ENCODE measurements around the gene MCM5.

Gene MCM5

GRCh38 chr22:35380013-35380412 lies 19.9 kb upstream of the MCM5 start:
- H3K27ac ChIP-seq: peak overlapping the region; percentile 88

GRCh38 chr22:35380537-35381423 lies 19.2 kb upstream of the MCM5 start, which contains the start of gene HMOX1:
HMOX1 (plus strand) TSS chr22:35381096; CDS start chr22:35381174, 78 bp downstream.
- H3K4me1 ChIP-seq (ENCODE audit: control insufficient read depth in 1 of 2, insufficient read depth in 1 of 2, low read depth in 1 of 2, low read length in 1 of 2): peaks cover 45 to 52% of the 10 kb centered on the region in 2 experiments
- peak within 1 kb of the TSS; percentile 88 for H3K27ac ChIP-seq
- peak; percentile 60 for TF ChIP-seq CTCF (IDR thresholded peaks at IDR 0.05)
- H3K9me3 ChIP-seq: no peaks in the 10 kb centered on the region
- H3K27me3 ChIP-seq: peaks cover 34% of the 10 kb centered on the region
- peak within 1 kb of the TSS; percentile 66 to 78 for H3K4me3 ChIP-seq (ENCODE audit: low read depth in 1 of 2, low read length in 1 of 2)
- no peaks in the 10 kb centered on the region for H3K36me3 ChIP-seq

More at GRCh38 chr22:35380013-35380412, 19.9 kb upstream of the MCM5 start:
- H3K9me3 ChIP-seq: no peaks in the 10 kb centered on the region
- H3K4me1 ChIP-seq (ENCODE audit: control insufficient read depth in 1 of 2, insufficient read depth in 1 of 2, low read depth in 1 of 2, low read length in 1 of 2): peaks cover 52 to 59% of the 10 kb centered on the region in 2 experiments
- TF ChIP-seq CTCF (IDR thresholded peaks at IDR 0.05): no peak
- peaks cover 34% of the 10 kb centered on the region for H3K27me3 ChIP-seq
- no peaks in the 10 kb centered on the region for H3K36me3 ChIP-seq
- peak overlapping the region in 1 of 2 experiments; percentile 78 for H3K4me3 ChIP-seq (ENCODE audit: low read depth in 1 of 2, low read length in 1 of 2)

- peaks cover 34% of the 10 kb centered on the region for H3K27me3 ChIP-seq
- no peaks in the 10 kb centered on the region for H3K9me3 ChIP-seq
- TF ChIP-seq CTCF (IDR thresholded peaks at IDR 0.05): no peak
- no peaks in the 10 kb centered on the region for H3K36me3 ChIP-seq
- H3K27ac ChIP-seq: peak overlapping the region; percentile 88
- peaks cover 37 to 44% of the 10 kb centered on the region in 2 experiments for H3K4me1 ChIP-seq (ENCODE audit: control insufficient read depth in 1 of 2, insufficient read depth in 1 of 2, low read depth in 1 of 2, low read length in 1 of 2)
- peak overlapping the region; percentile 66 to 78 for H3K4me3 ChIP-seq (ENCODE audit: low read depth in 1 of 2, low read length in 1 of 2)
Observed at GRCh38 chr22:35381424-35382009, 18.4 kb upstream of the MCM5 start.

- H3K36me3 ChIP-seq: peaks cover 12% of the 10 kb centered on the region
- H3K4me1 ChIP-seq (ENCODE audit: control insufficient read depth in 1 of 2, insufficient read depth in 1 of 2, low read depth in 1 of 2, low read length in 1 of 2): peaks cover 18 to 23% of the 10 kb centered on the region in 2 experiments
- no peak for TF ChIP-seq CTCF (IDR thresholded peaks at IDR 0.05)
- H3K4me3 ChIP-seq (ENCODE audit: low read depth in 1 of 2, low read length in 1 of 2): no peak overlapping the region
- peaks cover 34% of the 10 kb centered on the region for H3K27me3 ChIP-seq
- no peak overlapping the region for H3K27ac ChIP-seq
- no peaks in the 10 kb centered on the region for H3K9me3 ChIP-seq
Observed at GRCh38 chr22:35383679-35384071, 16.3 kb upstream of the MCM5 start.

GRCh38 chr22:35384527-35384926 lies 15.4 kb upstream of the MCM5 start:
- Histone ChIP-seq H3K27me3 (peaks cover 34% of the 10 kb centered on the region), H3K4me3 (ENCODE audit: low read depth in 1 of 2, low read length in 1 of 2) (no peak overlapping the region), H3K9me3 (no peaks in the 10 kb centered on the region), H3K27ac (peak overlapping the region; percentile 7), H3K4me1 (ENCODE audit: control insufficient read depth in 1 of 2, insufficient read depth in 1 of 2, low read depth in 1 of 2, low read length in 1 of 2) (peaks cover 18 to 23% of the 10 kb centered on the region in 2 experiments), H3K36me3 (peaks cover 12% of the 10 kb centered on the region)
- TF ChIP-seq CTCF (IDR thresholded peaks at IDR 0.05): no peak
